ENCODE results near the gene NOP14. TPM values are rescaled to one million over a fixed set of nuclear protein-coding genes. Genes with fewer than 3 reads are reported as not detected.
"Not testable (repeated sequence)": the region's sequence is repeated elsewhere in the genome, so short reads cannot be mapped to it uniquely, and the experiment has no call there.

Gene NOP14
- polyA plus RNA-seq, 1 experiment: 11.5 TPM

GRCh38 chr4:2991243-2991642 is 28.0 kb upstream of the NOP14 start:
- peaks cover 11% of the 10 kb centered on the region for H3K27me3 ChIP-seq (ENCODE audit: control insufficient read depth, insufficient read depth, low read length)
- no peak for TF ChIP-seq CTCF (IDR thresholded peaks at IDR 0.05; ENCODE audit: low read depth, low read length)
- H3K27ac ChIP-seq (ENCODE audit: low read depth, low read length): no peak overlapping the region
- CTCF ChIA-PET: interaction anchor here (1.7 kb wide), 1 partner anchor 13 kb away, joined by 8 read pairs; no protein-coding TSS in a partner anchor
- no peaks in the 10 kb centered on the region for H3K9me3 ChIP-seq (ENCODE audit: control insufficient read depth, insufficient read depth, low read length)
- H3K4me3 ChIP-seq (ENCODE audit: low read depth, low read length): no peak overlapping the region
- POLR2A ChIA-PET: no interaction called here
- no peak for DNase-seq (ENCODE audit: low read depth, low spot score)

- H3K27me3 ChIP-seq (ENCODE audit: control insufficient read depth, insufficient read depth, low read length); CTCF ChIA-PET; DNase-seq (ENCODE audit: low read depth, low spot score); H3K4me3 ChIP-seq (ENCODE audit: low read depth, low read length); POLR2A ChIA-PET; H3K27ac ChIP-seq (ENCODE audit: low read depth, low read length): not testable (repeated sequence)
- peaks cover 23% of the 10 kb centered on the region for H3K9me3 ChIP-seq (ENCODE audit: control insufficient read depth, insufficient read depth, low read length)
These were observed 20.5 kb upstream of the NOP14 start for GRCh38 chr4:2983715-2984114.

GRCh38 chr4:2982012-2982411 is 18.8 kb upstream of the NOP14 start:
- no peak overlapping the region for H3K4me3 ChIP-seq (ENCODE audit: low read depth, low read length)
- CTCF ChIA-PET: interaction anchor here (1.6 kb wide), 1 partner anchor 56 kb away, joined by 6 read pairs; no protein-coding TSS in a partner anchor
- peaks cover 23% of the 10 kb centered on the region for H3K9me3 ChIP-seq (ENCODE audit: control insufficient read depth, insufficient read depth, low read length)
- no peak overlapping the region for H3K27ac ChIP-seq (ENCODE audit: low read depth, low read length)
- no peak for DNase-seq (ENCODE audit: low read depth, low spot score)
- no peaks in the 10 kb centered on the region for H3K27me3 ChIP-seq (ENCODE audit: control insufficient read depth, insufficient read depth, low read length)
- POLR2A ChIA-PET: no interaction called here
- no peak for TF ChIP-seq CTCF (IDR thresholded peaks at IDR 0.05; ENCODE audit: low read depth, low read length)

GRCh38 chr4:2981256-2981819 is 18.1 kb upstream of the NOP14 start:
- no peaks in the 10 kb centered on the region for H3K27me3 ChIP-seq (ENCODE audit: control insufficient read depth, insufficient read depth, low read length)
- DNase-seq (ENCODE audit: low read depth, low spot score): no peak
- no peak overlapping the region for H3K4me3 ChIP-seq (ENCODE audit: low read depth, low read length)
- CTCF ChIA-PET: interaction anchor here (1.6 kb wide), 1 partner anchor 56 kb away, joined by 6 read pairs; no protein-coding TSS in a partner anchor
- H3K9me3 ChIP-seq (ENCODE audit: control insufficient read depth, insufficient read depth, low read length): peaks cover 23% of the 10 kb centered on the region
- H3K27ac ChIP-seq (ENCODE audit: low read depth, low read length): no peak overlapping the region
- POLR2A ChIA-PET: no interaction called here
- no peak for TF ChIP-seq CTCF (IDR thresholded peaks at IDR 0.05; ENCODE audit: low read depth, low read length)

GRCh38 chr4:2977211-2978088 is 14.2 kb upstream of the NOP14 start:
- POLR2A ChIA-PET: no interaction called here
- Histone ChIP-seq H3K9me3 (ENCODE audit: control insufficient read depth, insufficient read depth, low read length) (peaks cover 23% of the 10 kb centered on the region), H3K27me3 (ENCODE audit: control insufficient read depth, insufficient read depth, low read length) (no peaks in the 10 kb centered on the region), H3K27ac (ENCODE audit: low read depth, low read length) (no peak overlapping the region), H3K4me3 (ENCODE audit: low read depth, low read length) (no peak overlapping the region)
- CTCF ChIA-PET: interaction anchor here (0.5 to 1.7 kb wide), 16 partner anchors 9 to 757 kb away, joined by 3 to 8 read pairs (median 4); partner anchors contain the start of gene TNIP2
- TF ChIP-seq CTCF (IDR thresholded peaks at IDR 0.05; ENCODE audit: low read depth, low read length): no peak
- DNase-seq (ENCODE audit: low read depth, low spot score): no peak
